GM12801 (cell line): ENCODE measurements around the gene KRT81.

Experiments
- TF ChIP-seq, protein P1 (sequence below): IDR thresholded peaks from one replicate; pipeline ENCODE4 v1.5.1; 2011; ENCODE audit warnings: control low read depth; ENCODE audit not compliant: insufficient read length; ENCODE audit errors: extremely low read depth

Gene KRT81

DNA sequence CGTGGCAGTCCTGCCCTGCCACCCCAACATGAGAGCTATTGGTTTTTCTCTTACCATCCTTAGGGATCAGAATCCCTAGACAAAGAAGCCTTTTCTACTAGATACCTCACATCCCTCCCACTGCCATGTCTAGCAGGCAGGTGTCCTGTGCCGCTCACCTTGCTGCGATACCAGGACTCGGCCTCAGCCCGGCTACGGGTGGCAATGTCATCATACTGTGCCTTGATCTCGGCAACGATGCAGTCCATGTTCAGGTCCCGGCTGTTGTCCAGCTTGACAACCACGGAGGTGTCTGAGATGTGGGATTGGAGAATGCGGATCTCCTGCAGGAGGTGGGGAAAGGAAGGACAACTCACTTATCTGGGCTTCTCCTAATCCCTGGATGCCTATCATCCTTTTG, 25.4 kb upstream of the KRT81 start:
- TF ChIP-seq, protein P1, sequence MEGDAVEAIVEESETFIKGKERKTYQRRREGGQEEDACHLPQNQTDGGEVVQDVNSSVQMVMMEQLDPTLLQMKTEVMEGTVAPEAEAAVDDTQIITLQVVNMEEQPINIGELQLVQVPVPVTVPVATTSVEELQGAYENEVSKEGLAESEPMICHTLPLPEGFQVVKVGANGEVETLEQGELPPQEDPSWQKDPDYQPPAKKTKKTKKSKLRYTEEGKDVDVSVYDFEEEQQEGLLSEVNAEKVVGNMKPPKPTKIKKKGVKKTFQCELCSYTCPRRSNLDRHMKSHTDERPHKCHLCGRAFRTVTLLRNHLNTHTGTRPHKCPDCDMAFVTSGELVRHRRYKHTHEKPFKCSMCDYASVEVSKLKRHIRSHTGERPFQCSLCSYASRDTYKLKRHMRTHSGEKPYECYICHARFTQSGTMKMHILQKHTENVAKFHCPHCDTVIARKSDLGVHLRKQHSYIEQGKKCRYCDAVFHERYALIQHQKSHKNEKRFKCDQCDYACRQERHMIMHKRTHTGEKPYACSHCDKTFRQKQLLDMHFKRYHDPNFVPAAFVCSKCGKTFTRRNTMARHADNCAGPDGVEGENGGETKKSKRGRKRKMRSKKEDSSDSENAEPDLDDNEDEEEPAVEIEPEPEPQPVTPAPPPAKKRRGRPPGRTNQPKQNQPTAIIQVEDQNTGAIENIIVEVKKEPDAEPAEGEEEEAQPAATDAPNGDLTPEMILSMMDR, result no peak

DNA sequence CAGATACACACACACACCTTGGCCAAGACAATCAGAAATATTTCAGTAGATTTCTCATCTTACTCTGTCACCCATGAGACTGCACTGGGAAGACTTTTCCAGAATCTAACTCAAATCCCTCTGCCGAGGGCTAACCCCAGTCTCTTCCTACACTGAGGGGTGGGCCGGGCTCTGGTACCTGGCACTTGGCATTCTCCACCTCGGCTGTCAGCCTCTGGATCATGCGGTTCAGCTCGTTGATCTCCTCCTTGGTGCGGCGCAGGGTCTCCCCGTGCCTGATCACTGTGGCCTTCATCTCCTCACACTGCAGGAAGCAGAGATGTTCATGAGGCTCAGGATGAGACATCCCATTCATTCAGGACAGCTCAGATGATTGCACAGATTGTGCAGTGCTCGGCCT, 25.0 kb upstream of the KRT81 start:
- TF ChIP-seq, protein P1, result no peak

DNA sequence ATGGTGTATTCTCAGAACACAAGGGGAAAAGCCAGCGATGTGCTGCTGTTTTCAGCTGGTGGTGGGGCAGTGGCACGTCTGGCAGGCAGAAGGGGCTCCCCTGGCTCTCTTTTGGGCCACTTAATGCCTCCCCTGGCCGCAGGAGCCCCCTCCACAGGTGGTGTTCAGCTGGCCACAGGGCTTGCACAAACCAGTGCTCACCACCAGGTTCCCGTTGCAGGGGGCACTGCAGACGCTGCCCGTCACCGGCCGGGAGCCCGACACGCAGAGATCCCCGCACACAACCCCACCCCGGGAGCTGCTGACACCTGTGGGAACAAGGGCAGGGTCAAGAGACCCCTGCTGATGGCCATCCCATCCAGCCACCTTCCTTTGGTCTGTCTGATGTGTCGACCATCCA, 23.2 kb upstream of the KRT81 start:
- TF ChIP-seq, protein P1, result no peak

GRCh38 chr12:52313926-52314325, 22.6 kb upstream of the KRT81 start:
- TF ChIP-seq, protein P1, result no peak

DNA sequence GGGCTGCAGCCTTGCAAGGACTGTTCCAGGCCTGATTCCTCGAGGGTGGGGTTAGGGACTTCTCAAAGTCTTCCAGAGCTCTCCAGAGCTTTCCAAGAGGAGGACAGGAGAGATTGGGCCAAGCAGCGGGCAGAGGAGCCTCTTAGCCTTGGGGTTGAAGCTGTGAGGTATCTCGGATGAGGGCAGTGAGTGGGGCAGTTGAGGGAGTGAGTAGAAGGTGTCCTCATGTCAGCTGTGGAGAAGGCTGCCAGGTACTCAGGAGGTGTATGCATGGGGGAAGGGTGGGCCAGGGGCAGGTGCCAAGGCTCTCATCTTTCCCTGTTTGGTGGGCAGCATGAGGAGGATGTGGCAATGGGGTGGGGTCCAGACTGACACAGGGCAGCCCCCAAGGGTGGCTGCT, 22.1 kb upstream of the KRT81 start:
- TF ChIP-seq, protein P1, result no peak

DNA sequence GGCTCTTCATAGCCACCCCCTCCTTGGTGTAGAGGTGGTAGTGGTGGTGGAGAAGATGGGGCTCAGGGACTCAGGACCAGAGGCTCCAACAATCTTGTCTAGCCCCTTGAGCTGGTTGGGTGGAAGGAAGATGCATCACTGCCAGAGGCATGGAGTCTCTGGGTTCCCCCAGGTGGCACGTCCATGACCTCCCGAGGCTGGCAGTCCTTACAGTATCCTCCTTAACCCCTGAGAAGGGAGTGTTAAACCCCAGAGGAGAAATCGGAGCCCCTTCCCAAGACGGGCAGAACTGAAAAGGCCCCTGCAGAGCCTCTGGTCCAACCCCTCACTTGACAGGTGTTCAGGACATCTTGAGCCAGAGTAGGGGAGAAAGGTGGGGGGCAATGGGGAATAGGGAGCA, 20.8 kb upstream of the KRT81 start:
- TF ChIP-seq, protein P1, result no peak

DNA sequence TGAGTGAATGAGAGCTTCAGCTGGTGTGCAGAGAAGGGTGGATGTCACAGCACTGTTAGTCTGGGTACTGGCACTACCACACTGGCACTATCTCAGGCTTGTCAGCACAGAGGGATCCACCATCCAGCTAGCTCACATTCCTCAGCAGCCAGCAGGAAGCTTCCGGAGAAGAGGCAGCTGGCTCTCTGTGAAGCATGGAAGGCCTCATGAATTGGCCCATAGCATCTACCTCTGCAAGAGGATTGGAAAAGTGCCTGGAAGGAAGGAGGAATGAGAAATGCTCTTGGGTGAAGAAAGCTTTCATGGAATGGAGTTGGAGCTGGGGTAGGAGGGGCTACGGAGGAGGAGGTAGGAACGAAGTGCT, 19.9 kb upstream of the KRT81 start:
- TF ChIP-seq, protein P1, result no peak
